SK-N-SH (cell line): ENCODE results near the gene ENOX1. TPM values are rescaled to one million over a fixed set of nuclear protein-coding genes. Genes with fewer than 3 reads are reported as not detected.

Experiments used
- CTCF ChIA-PET: fragments of 300-600, 350-600 bp; formaldehyde crosslinking; extraction: SDS; loops from one replicate; lab custom pipeline; 2021; lab: Yijun Ruan, JAX
- POLR2A ChIA-PET: fragments of 350-600 bp; sonication (Branson Sonifier 250); formaldehyde crosslinking; extraction: SDS; loops from one replicate; lab custom pipeline; 2020; ENCODE audit warnings: antibody characterized with exemption, inconsistent platforms; lab: Yijun Ruan, JAX
- DNase-seq: peaks from one replicate; pipeline ENCODE4 v3.0.0; 2012
- H2AFZ ChIP-seq: fragments of 200-600 bp; sonication (generic); 2 replicates; pipeline ENCODE4 v1.8.1; 2016; ENCODE audit warnings: antibody characterized with exemption, mild to moderate bottlenecking, low read depth
- H3F3A ChIP-seq: fragments of 200-600 bp; sonication (generic); replicated peaks from 2 replicates; pipeline ENCODE3; 2016; ENCODE audit warnings: antibody characterized with exemption, mild to moderate bottlenecking; ENCODE audit not compliant: insufficient read depth
- H3K27ac ChIP-seq, 2 experiments: fragments of 200-500 bp in 1 of 2; fragments of 200-600 bp in 1 of 2; sonication (Bioruptor generic) in 1 of 2; sonication (generic), shearing (Covaris generic) in 1 of 2; 2 replicates each; pipeline versions ENCODE4 v1.5.1 to v1.6.1; 2014 to 2016; ENCODE audit warnings: low read depth in 2 of 2, inconsistent platforms in 1 of 2, low read length in 1 of 2, mild to moderate bottlenecking in 1 of 2, mixed read lengths in 1 of 2
- H3K27me3 ChIP-seq: fragments of 200-600 bp; sonication (generic), shearing (Covaris generic); 2 replicates; pipeline ENCODE4 v1.6.1; 2016; ENCODE audit warnings: mixed run types; ENCODE audit not compliant: insufficient read depth
- H3K36me3 ChIP-seq, 2 experiments: fragments of 200-500 bp in 1 of 2; fragments of 200-600 bp in 1 of 2; sonication (Bioruptor generic) in 1 of 2; sonication (generic) in 1 of 2; replicated peaks in 1 of 2; 2 replicates each; pipeline versions ENCODE3 to v1.5.1; 2014 to 2016; ENCODE audit warnings: low read length in 1 of 2, mild to moderate bottlenecking in 1 of 2; ENCODE audit not compliant: insufficient read depth in 2 of 2, control insufficient read depth in 1 of 2
- H3K4me1 ChIP-seq, 2 experiments: fragments of 200-500 bp in 1 of 2; fragments of 200-600 bp in 1 of 2; sonication (Bioruptor generic) in 1 of 2; sonication (generic), shearing (Covaris generic) in 1 of 2; 2 replicates each; pipeline versions ENCODE4 v1.5.1 to v1.6.1; 2014 to 2016; ENCODE audit warnings: low read depth in 1 of 2, low read length in 1 of 2, mixed run types in 1 of 2; ENCODE audit not compliant: insufficient read depth in 2 of 2, control insufficient read depth in 1 of 2
- H3K4me2 ChIP-seq: fragments of 200-600 bp; sonication (generic), shearing (Covaris generic); 2 replicates; pipeline ENCODE4 v1.6.1; 2017; ENCODE audit warnings: mixed run types
- H3K4me3 ChIP-seq, 2 experiments: fragments of 200-500 bp in 1 of 2; fragments of 200-600 bp in 1 of 2; sonication (Bioruptor generic) in 1 of 2; sonication (generic), shearing (Covaris generic) in 1 of 2; 2 replicates each; pipeline versions ENCODE4 v1.5.1 to v1.8.1; 2014 to 2016; ENCODE audit warnings: low read depth in 2 of 2, inconsistent platforms in 1 of 2, low read length in 1 of 2, mild to moderate bottlenecking in 1 of 2, mixed read lengths in 1 of 2, moderate library complexity in 1 of 2
- H3K79me2 ChIP-seq: fragments of 200-600 bp; sonication (generic); 2 replicates; pipeline ENCODE4 v1.8.1; 2017; ENCODE audit warnings: mild to moderate bottlenecking; ENCODE audit not compliant: insufficient read depth
- H3K9ac ChIP-seq: fragments of 200-600 bp; sonication (generic); 2 replicates; pipeline ENCODE4 v1.6.1; 2017; ENCODE audit warnings: mixed run types
- H3K9me2 ChIP-seq: fragments of 200-600 bp; sonication (generic); 2 replicates; pipeline ENCODE4 v1.6.1; 2017; ENCODE audit warnings: mixed run types
- H3K9me3 ChIP-seq: fragments of 200-600 bp; sonication (generic); 2 replicates; pipeline ENCODE4 v1.6.1; 2017; ENCODE audit warnings: mixed run types, mild to moderate bottlenecking, moderate library complexity
- H4K20me1 ChIP-seq: fragments of 200-600 bp; sonication (generic); 2 replicates; pipeline ENCODE4 v1.6.1; 2017; ENCODE audit warnings: mild to moderate bottlenecking, mixed run types; ENCODE audit not compliant: insufficient read depth
- CHD2 ChIP-seq: fragments of 150-350 bp; IDR thresholded peaks from 2 replicates; pipeline ENCODE4 v1.6.1; 2018; ENCODE audit warnings: low read length; ENCODE audit not compliant: partially characterized antibody
- EP300 ChIP-seq, 2 experiments: IDR thresholded peaks; 2 replicates each; pipeline versions ENCODE4 v1.4.0 to v1.6.1; 2012; ENCODE audit warnings: borderline replicate concordance in 1 of 2, low read depth in 1 of 2, low read length in 1 of 2
- FOSL2 ChIP-seq: IDR thresholded peaks from 2 replicates; pipeline ENCODE4 v1.4.0; 2012; ENCODE audit warnings: low read depth, mild to moderate bottlenecking, moderate library complexity, borderline replicate concordance
- FOXJ3 ChIP-seq: sonication (generic); formaldehyde crosslinking; IDR thresholded peaks from 2 replicates; pipeline ENCODE4 v1.5.1; 2020; ENCODE audit warnings: mild to moderate bottlenecking, missing genetic modification reagents
- GABPA ChIP-seq: IDR thresholded peaks from 2 replicates; pipeline ENCODE4 v1.4.0; 2012; ENCODE audit warnings: low read depth, mild to moderate bottlenecking
- GATA2 ChIP-seq: sonication (generic); formaldehyde crosslinking; IDR thresholded peaks from 2 replicates; pipeline ENCODE4 v1.5.0; 2020; ENCODE audit warnings: mild to moderate bottlenecking, missing genetic modification reagents
- IRF3 ChIP-seq: fragments of 150-350 bp; IDR thresholded peaks from 2 replicates; pipeline ENCODE4 v1.6.1; 2016; ENCODE audit warnings: mild to moderate bottlenecking, low read depth, low read length
- JUND ChIP-seq: IDR thresholded peaks from 2 replicates; pipeline ENCODE4 v1.4.0; 2012
- MEF2A ChIP-seq: IDR thresholded peaks from 2 replicates; pipeline ENCODE4 v1.4.0; 2012; ENCODE audit warnings: low read depth, borderline replicate concordance
- NFIC ChIP-seq: IDR thresholded peaks from 2 replicates; pipeline ENCODE4 v1.4.0; 2012; ENCODE audit warnings: borderline replicate concordance
- NRF1 ChIP-seq: IDR thresholded peaks from 2 replicates; pipeline ENCODE4 v1.6.1; 2012; ENCODE audit warnings: low read depth, mild to moderate bottlenecking, low read length
- PBX3 ChIP-seq: IDR thresholded peaks from 2 replicates; pipeline ENCODE4; 2012
- POLR2AphosphoS5 ChIP-seq: IDR thresholded peaks from 2 replicates; pipeline ENCODE4 v1.6.1; 2012; ENCODE audit warnings: low read depth, low read length
- REST ChIP-seq: IDR thresholded peaks from 2 replicates; pipeline ENCODE4 v1.6.1; 2012; ENCODE audit warnings: mild to moderate bottlenecking, low read depth, low read length, moderate library complexity
- RXRA ChIP-seq: IDR thresholded peaks from 2 replicates; pipeline ENCODE4 v1.4.0; 2012; ENCODE audit warnings: low read depth, mild to moderate bottlenecking, borderline replicate concordance
- SMC3 ChIP-seq: IDR thresholded peaks from 2 replicates; pipeline ENCODE4 v1.6.1; 2012; ENCODE audit warnings: low read depth, low read length, improper control_type of control experiment
- TCF12 ChIP-seq: IDR thresholded peaks from 2 replicates; pipeline ENCODE4 v1.4.0; 2012
- USF1 ChIP-seq: IDR thresholded peaks from 2 replicates; pipeline ENCODE4 v1.4.0; 2012; ENCODE audit warnings: low read depth, borderline replicate concordance
- USF2 ChIP-seq: fragments of 150-350 bp; IDR thresholded peaks from 2 replicates; pipeline ENCODE4 v1.6.1; 2017; ENCODE audit warnings: antibody characterized with exemption, low read length, low read depth, borderline replicate concordance
- YY1 ChIP-seq: IDR thresholded peaks from 2 replicates; pipeline ENCODE4 v1.4.0; 2012; ENCODE audit warnings: low read depth, mild to moderate bottlenecking
- WGBS: methylation state at CpG from one replicate; pipeline ENCODE4 v1.1.6; 2017; ENCODE audit warnings: low lambda C conversion rate; 5-methylcytosine and 5-hydroxymethylcytosine counted together
- polyA plus RNA-seq, 3 experiments: library from polyadenylated mRNA; depleted of rRNA; stranded (reverse); fragments of >200 nt; gene quantifications; 2 replicates each; pipeline ENCODE4 v1.2.3, GENCODE V29; 2012

ENOX1 gene
- polyA plus RNA-seq, 1 of the 3 experiments (the other 2 are of a cell fraction): 5.8 TPM

- no peak overlapping the region; a peak in 1 of 4 replicates for H3K27ac ChIP-seq
- H3K9me2 ChIP-seq: no peaks in the 10 kb centered on the region
- H3K9ac ChIP-seq: no peak overlapping the region
- H3F3A ChIP-seq: peaks cover 7% of the 10 kb centered on the region
- peaks cover 7 to 28% of the 10 kb centered on the region in 2 experiments; a peak in 2 of 4 replicates for H3K4me1 ChIP-seq
- H3K4me2 ChIP-seq: no peak overlapping the region
- H3K9me3 ChIP-seq: no peaks in the 10 kb centered on the region
- no peaks in the 10 kb centered on the region for H4K20me1 ChIP-seq
- no peaks in the 10 kb centered on the region for H3K36me3 ChIP-seq
- no peaks in the 10 kb centered on the region for H3K79me2 ChIP-seq
- ChIA-PET CTCF (no interaction called here), POLR2A (no interaction called here)
- WGBS: 88% methylated on average over 1 of the region's 1 CpG
- H3K4me3 ChIP-seq: no peak overlapping the region
- no peaks in the 10 kb centered on the region for H3K27me3 ChIP-seq
- DNase-seq: no peak
- H2AFZ ChIP-seq: no peak overlapping the region
- TF ChIP-seq NRF1 (no peak), GABPA (no peak), MEF2A (no peak), TCF12 (no peak), USF1 (no peak)
- TF ChIP-seq, all 33 proteins: peak for 0
Measured at GRCh38 chr13:43286751-43287150, 500.0 kb downstream of the ENOX1 start.

GRCh38 chr13:43285933-43286597 is 500.7 kb downstream of the ENOX1 start:
- no peaks in the 10 kb centered on the region for H3K9me3 ChIP-seq
- CTCF ChIA-PET: no interaction called here
- TF ChIP-seq GABPA (no peak), POLR2AphosphoS5 (no peak), REST (no peak), PBX3 (peak; percentile 40), TCF12 (peak; percentile 81), EP300 (IDR thresholded peaks at IDR 0.05; ENCODE audit: borderline replicate concordance in 1 of 2, low read depth in 1 of 2, low read length in 1 of 2) (peak in 1 of 2 experiments; percentile 56; a peak in 1 of 4 replicates), IRF3 (no peak), NFIC (peak; percentile 60; the same call in 1 of the 2 replicates), JUND (peak; percentile 51; the same call in 1 of the 2 replicates), GATA2 (CRISPR knock-in tag) (no peak), USF2 (no peak), SMC3 (no peak), YY1 (0 out of 2 replicates have a peak, but pooled peaks have one; percentile 13), FOXJ3 (CRISPR knock-in tag) (no peak), RXRA (0 out of 2 replicates have a peak, but pooled peaks have one; percentile 38), CHD2 (no peak), FOSL2 (peak; percentile 44; the same call in 1 of the 2 replicates)

More at GRCh38 chr13:43285933-43286597, 500.7 kb downstream of the ENOX1 start:
- Histone ChIP-seq H3K4me2 (no peak overlapping the region), H3K36me3 (no peaks in the 10 kb centered on the region), H3F3A (peaks cover 7% of the 10 kb centered on the region), H3K79me2 (no peaks in the 10 kb centered on the region), H3K4me3 (no peak overlapping the region), H3K27me3 (no peaks in the 10 kb centered on the region), H2AFZ (no peak overlapping the region), H3K9ac (no peak overlapping the region), H3K9me2 (no peaks in the 10 kb centered on the region), H4K20me1 (no peaks in the 10 kb centered on the region), H3K27ac (peak overlapping the region; percentile 6 to 41; a peak in 1 of 4 replicates), H3K4me1 (peaks cover 7 to 28% of the 10 kb centered on the region in 2 experiments; a peak in 2 of 4 replicates)
- 62% methylated on average over 6 of the region's 7 CpGs for WGBS
- no peak for DNase-seq
- POLR2A ChIA-PET: no interaction called here
